Mucosa of stomach (tissue), 1 donor: ENCODE measurements around the gene TMEM115.

ENCODE experiments used
- H3K27me3 ChIP-seq: one replicate; pipeline ENCODE4 v1.7.0; 2013; ENCODE audit warnings: mild to moderate bottlenecking, low read length; ENCODE audit not compliant: control insufficient read depth, insufficient read depth
- H3K36me3 ChIP-seq: one replicate; pipeline ENCODE4 v1.7.0; 2013; ENCODE audit warnings: low read length; ENCODE audit not compliant: control insufficient read depth, insufficient read depth
- H3K4me1 ChIP-seq: one replicate; pipeline ENCODE4 v1.7.0; 2013; ENCODE audit warnings: mild to moderate bottlenecking, low read length; ENCODE audit not compliant: control insufficient read depth, insufficient read depth
- H3K4me3 ChIP-seq: one replicate; pipeline ENCODE4 v1.7.0; 2013; ENCODE audit warnings: low read length
- H3K9ac ChIP-seq: one replicate; pipeline ENCODE4 v1.7.0; 2013; ENCODE audit warnings: mild to moderate bottlenecking, low read length, moderate library complexity
- H3K9me3 ChIP-seq: one replicate; pipeline ENCODE4 v1.7.0; 2013; ENCODE audit warnings: mild to moderate bottlenecking, low read length, moderate library complexity; ENCODE audit not compliant: control insufficient read depth
- donor health status: Pancreatic carcinoma.

Gene TMEM115, protein sequence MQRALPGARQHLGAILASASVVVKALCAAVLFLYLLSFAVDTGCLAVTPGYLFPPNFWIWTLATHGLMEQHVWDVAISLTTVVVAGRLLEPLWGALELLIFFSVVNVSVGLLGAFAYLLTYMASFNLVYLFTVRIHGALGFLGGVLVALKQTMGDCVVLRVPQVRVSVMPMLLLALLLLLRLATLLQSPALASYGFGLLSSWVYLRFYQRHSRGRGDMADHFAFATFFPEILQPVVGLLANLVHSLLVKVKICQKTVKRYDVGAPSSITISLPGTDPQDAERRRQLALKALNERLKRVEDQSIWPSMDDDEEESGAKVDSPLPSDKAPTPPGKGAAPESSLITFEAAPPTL

GRCh38 chr3:50358911-50359759 lies at the start of gene TMEM115:
Gene TMEM115, minus strand, starts transcription at chr3:50359521. Its CDS starts 458 bp downstream, at chr3:50359063.
- peak within 1 kb of the TSS; percentile 85 for H3K4me3 ChIP-seq
- H3K4me1 ChIP-seq: peaks cover 36% of the 10 kb centered on the region
- peak within 1 kb of the TSS; percentile 91 for H3K9ac ChIP-seq
- peaks cover 5% of the 10 kb centered on the region for H3K36me3 ChIP-seq
- no peaks in the 10 kb centered on the region for H3K9me3 ChIP-seq
- H3K27me3 ChIP-seq: no peaks in the 10 kb centered on the region

DNA sequence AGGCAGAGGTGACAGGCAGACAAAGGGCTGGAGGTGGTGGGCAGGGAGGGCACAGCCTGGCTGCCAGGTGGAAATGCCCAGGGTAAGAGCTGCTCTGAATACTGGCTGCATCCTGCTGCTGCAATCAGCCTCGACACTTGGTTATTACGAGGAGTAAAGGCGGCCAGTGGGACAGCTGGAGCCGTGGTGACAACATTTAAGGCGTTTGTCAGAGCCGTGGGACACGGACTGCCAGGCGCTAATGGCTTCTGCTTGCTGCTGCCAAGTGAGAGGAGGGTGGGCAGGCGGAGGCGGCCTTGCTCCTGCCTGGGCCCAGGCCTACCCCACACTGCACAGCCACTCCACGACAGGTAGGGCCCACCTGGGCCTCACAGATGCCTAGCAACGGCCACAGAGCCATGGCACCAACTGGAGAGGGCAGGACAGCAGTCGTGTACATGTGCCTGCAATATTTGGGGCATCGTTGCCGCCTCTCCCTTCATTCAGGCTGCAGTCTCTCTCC lies 49.2 kb upstream of the TMEM115 start:
- no peak overlapping the region for H3K9ac ChIP-seq
- H3K27me3 ChIP-seq: no peaks in the 10 kb centered on the region
- no peaks in the 10 kb centered on the region for H3K36me3 ChIP-seq
- H3K4me1 ChIP-seq: no peaks in the 10 kb centered on the region
- H3K4me3 ChIP-seq: no peak overlapping the region
- no peaks in the 10 kb centered on the region for H3K9me3 ChIP-seq

DNA sequence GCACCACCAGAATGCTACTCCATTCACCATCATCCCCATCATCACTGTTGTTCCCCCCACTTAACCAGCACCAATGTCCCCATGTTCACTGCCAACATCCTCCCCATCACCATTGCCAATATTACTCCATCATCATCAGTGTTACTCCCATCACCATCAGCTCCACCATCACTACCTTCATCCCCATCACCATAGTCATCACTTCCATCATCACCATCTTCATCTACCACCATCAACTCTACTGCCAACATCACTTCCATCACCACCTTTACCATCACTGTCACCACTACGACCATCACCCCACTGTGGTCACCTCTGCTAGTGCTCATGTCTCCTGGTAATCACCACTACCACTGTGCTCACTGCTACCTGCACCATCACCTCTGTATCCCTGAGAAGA lies 47.2 kb upstream of the TMEM115 start:
- H3K4me1 ChIP-seq: peaks cover 11% of the 10 kb centered on the region
- no peak overlapping the region for H3K9ac ChIP-seq
- H3K27me3 ChIP-seq: no peaks in the 10 kb centered on the region
- H3K4me3 ChIP-seq: no peak overlapping the region
- no peaks in the 10 kb centered on the region for H3K9me3 ChIP-seq
- H3K36me3 ChIP-seq: no peaks in the 10 kb centered on the region

DNA sequence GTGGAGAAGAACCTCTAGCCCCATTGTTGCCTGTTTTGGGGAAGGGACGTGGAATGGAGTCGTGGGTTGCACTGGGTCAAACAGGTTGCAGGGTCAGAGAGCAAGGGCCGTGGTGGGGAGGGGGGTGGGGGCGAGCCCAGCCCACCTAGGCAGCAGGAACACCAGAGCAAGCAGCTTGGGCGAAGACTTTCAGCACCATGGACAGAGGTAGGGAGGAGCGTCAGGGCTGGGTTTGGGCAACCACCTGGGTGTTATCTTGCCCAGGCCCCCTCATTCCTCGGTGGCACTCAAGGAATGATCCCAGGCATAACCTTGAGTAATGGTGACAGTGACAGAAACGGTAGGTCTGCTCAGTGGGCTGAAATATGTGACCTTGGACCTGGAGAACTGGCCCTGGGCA lies 45.9 kb upstream of the TMEM115 start:
- no peak overlapping the region for H3K4me3 ChIP-seq
- H3K27me3 ChIP-seq: no peaks in the 10 kb centered on the region
- no peak overlapping the region for H3K9ac ChIP-seq
- peaks cover 11% of the 10 kb centered on the region for H3K4me1 ChIP-seq
- H3K36me3 ChIP-seq: no peaks in the 10 kb centered on the region
- no peaks in the 10 kb centered on the region for H3K9me3 ChIP-seq

DNA sequence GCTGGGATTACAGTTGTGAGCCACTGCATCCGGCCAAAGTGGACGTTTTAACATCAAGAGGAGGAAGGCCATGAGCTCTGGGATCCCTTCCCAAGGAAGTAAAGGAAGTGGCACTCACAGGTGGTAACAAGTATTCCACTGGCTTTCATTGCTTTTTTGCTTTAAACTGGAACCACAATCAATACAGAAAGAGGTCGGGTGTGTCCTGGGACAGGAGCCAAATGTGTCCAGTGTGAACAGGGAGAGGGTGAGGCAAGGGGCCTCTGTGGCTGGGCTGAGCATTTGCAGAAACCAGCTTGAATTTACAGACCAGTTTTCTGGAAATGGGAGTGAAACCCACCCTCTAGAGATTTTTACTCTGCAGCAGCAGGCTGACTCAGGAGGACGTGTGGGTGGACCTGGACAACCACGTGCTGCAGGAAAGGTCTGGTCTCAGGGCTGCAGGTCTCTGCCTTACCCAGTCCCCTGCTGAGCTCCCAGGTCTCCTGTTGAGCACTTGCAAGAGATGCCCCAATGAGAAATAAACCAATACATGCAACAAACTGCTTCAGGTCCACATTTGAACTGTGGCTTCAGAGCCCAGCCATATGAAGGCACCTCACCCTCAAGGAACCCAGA lies 42.8 kb upstream of the TMEM115 start:
- peaks cover 11% of the 10 kb centered on the region for H3K4me1 ChIP-seq
- H3K9ac ChIP-seq: no peak overlapping the region
- no peaks in the 10 kb centered on the region for H3K9me3 ChIP-seq
- no peaks in the 10 kb centered on the region for H3K36me3 ChIP-seq
- no peaks in the 10 kb centered on the region for H3K27me3 ChIP-seq
- no peak overlapping the region for H3K4me3 ChIP-seq

GRCh38 chr3:50396502-50396901 lies 37.2 kb upstream of the TMEM115 start:
- Histone ChIP-seq H3K36me3 (no peaks in the 10 kb centered on the region), H3K9ac (no peak overlapping the region), H3K9me3 (no peaks in the 10 kb centered on the region), H3K27me3 (no peaks in the 10 kb centered on the region), H3K4me3 (no peak overlapping the region), H3K4me1 (peaks cover 25% of the 10 kb centered on the region)

DNA sequence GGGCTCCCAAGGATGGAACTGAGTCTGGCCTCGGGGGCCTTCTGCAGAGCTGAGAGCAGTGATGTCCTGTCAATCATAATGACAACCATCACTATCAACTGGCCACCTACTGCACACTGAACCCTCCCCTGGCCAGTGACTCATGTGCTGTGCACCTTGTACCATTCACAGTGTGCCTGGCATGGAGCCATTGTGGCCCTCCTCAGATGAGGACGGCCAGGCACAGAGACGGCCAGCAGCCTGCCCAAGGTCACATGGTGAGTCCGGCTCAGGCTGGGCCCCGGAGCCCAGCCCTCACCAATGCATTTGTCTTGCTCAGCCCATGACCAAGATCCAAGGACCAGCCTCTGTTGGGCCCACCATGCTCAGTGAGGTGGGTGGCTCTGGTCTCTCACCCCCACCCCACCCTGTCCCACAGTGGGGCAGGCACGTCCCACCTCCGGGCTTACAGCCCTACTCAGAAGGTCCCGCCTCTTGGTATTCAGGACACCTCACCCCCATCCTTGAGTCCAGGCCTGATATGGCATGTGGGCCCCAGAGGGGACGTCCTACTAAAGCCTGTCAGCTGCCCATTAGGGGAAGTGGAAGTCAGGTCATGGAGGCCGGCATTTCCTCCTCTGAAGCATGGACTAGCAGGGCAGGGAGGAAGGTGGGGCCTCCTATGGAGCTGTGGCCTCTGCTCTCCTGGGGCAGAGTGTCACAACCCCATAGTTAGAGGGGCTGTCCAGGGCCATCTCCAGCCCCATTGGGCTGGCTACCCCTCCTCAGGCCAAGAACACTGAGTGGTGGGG lies 35.9 kb upstream of the TMEM115 start:
- H3K9ac ChIP-seq: no peak overlapping the region
- H3K9me3 ChIP-seq: no peaks in the 10 kb centered on the region
- no peaks in the 10 kb centered on the region for H3K27me3 ChIP-seq
- H3K36me3 ChIP-seq: no peaks in the 10 kb centered on the region
- H3K4me1 ChIP-seq: peaks cover 37% of the 10 kb centered on the region
- H3K4me3 ChIP-seq: no peak overlapping the region

GRCh38 chr3:50393061-50393460 lies 33.7 kb upstream of the TMEM115 start:
- Histone ChIP-seq H3K36me3 (no peaks in the 10 kb centered on the region), H3K4me3 (no peak overlapping the region), H3K4me1 (peaks cover 39% of the 10 kb centered on the region), H3K9ac (no peak overlapping the region), H3K9me3 (no peaks in the 10 kb centered on the region), H3K27me3 (no peaks in the 10 kb centered on the region)

DNA sequence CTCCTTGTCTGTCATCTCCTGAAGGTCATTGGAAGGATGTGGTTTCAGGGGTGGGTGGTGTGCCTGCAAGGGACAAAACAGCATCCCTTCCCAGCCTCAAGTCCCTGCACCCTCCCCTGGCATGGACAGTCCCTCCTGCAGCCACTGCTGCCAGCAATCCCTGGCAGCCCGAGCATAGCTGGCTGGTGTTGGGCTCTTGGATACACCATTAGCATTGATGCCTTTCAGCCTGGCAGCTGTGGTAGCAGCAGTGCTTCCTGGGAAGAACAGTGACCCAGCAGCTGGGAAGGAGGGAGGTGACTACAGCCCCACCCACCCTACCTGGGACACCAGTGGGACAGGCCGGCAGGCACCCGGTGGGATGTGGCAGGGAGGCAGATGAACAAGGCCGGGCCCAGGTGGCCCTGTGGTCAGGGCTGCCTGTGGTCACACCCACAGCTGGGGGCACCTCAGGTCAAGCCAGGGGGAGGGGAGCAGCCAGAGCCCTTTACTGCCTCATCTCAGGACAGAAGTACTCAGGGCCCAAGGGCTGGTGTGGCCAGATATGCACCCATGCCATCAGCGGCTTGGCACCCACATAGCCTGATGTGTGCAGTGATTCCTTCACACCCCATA lies 32.9 kb upstream of the TMEM115 start:
- no peak overlapping the region for H3K9ac ChIP-seq
- no peaks in the 10 kb centered on the region for H3K27me3 ChIP-seq
- peaks cover 39% of the 10 kb centered on the region for H3K4me1 ChIP-seq
- no peaks in the 10 kb centered on the region for H3K36me3 ChIP-seq
- no peaks in the 10 kb centered on the region for H3K9me3 ChIP-seq
- no peak overlapping the region for H3K4me3 ChIP-seq

- Histone ChIP-seq H3K4me3 (no peak overlapping the region), H3K4me1 (peaks cover 32% of the 10 kb centered on the region), H3K36me3 (no peaks in the 10 kb centered on the region), H3K9me3 (no peaks in the 10 kb centered on the region), H3K9ac (no peak overlapping the region), H3K27me3 (no peaks in the 10 kb centered on the region)
Observed at GRCh38 chr3:50390508-50391224, 31.3 kb upstream of the TMEM115 start.

DNA sequence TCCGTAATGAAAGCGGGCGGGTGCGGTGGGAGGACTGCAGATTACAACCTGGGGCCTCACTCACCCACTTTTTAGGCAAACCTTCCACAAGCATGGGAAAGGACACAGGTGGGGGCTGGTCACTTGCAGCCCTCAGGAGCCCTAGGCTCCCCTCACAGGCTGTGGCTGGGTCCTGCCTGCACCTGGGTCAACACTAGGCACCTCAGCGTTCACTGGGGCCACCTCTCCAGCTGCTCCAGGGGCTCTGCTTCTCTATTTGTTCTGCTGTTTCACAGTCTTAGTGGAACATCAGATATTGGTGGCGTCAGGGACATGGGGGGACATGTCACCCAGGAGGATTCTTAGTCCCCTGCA lies 30.1 kb upstream of the TMEM115 start:
- Histone ChIP-seq H3K9me3 (no peaks in the 10 kb centered on the region), H3K4me1 (peaks cover 24% of the 10 kb centered on the region)

More for the DNA sequence above, 30.1 kb upstream of the TMEM115 start:
- no peaks in the 10 kb centered on the region for H3K27me3 ChIP-seq
- no peak overlapping the region for H3K4me3 ChIP-seq
- H3K9ac ChIP-seq: no peak overlapping the region
- no peaks in the 10 kb centered on the region for H3K36me3 ChIP-seq
